ENCODE results near the gene ITPKB. TPM values are rescaled to one million over a fixed set of nuclear protein-coding genes. Genes with fewer than 3 reads are reported as not detected.

The ITPKB gene
- total and polyA plus RNA-seq, 7 donors = 1.4 to 80.9 (median 52.4) TPM

DNA sequence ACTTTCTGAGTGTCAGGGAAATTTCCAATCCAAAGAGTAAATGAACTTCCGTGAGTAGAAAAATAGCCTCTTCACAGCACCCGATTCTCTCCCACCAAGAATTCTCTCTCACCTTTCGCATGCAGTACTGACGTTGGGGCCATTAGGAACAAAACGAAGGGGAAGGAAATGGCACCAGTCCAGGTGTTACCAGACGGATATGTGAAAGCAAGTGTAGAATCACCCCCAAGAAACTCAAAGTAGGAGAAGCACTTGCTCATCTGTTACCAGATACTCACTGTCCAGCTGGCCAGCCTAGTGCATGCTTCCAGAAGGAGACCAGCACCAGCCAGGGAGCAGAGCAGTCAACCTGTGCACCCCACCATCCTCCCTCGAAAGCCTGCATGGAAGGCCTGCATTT, 55.1 kb downstream of the ITPKB start:
- Histone ChIP-seq H3K27ac (peak overlapping the region in 1 of 4 donors; percentile 90), H3K4me3 (no peak overlapping the region), H3K4me1 (peaks cover 0 to 100% (median 94%) of the 10 kb centered on the region in 4 donors), H3K27me3 (no peaks in the 10 kb centered on the region), H3K9me3 (no peaks in the 10 kb centered on the region), H3K36me3 (no peaks in the 10 kb centered on the region)
- peak; percentile 52 for DNase-seq
- intact Hi-C loops (cut with DNase I) = no loop called here
- WGBS, 2 donors = 77 to 94% methylated on average over 7 of the region's 7 CpGs
- TF ChIP-seq CTCF (IDR thresholded peaks at IDR 0.05) (no peak), POLR2A (IDR thresholded peaks at IDR 0.05) (no peak), EP300 (IDR thresholded peaks at IDR 0.05) (no peak), POLR2AphosphoS5 (IDR thresholded peaks at IDR 0.05) (no peak)

- H3K9me3 ChIP-seq = no peaks in the 10 kb centered on the region
- peak overlapping the region in 1 of 4 donors; percentile 90 for H3K27ac ChIP-seq
- H3K27me3 ChIP-seq = no peaks in the 10 kb centered on the region
- no peak for TF ChIP-seq POLR2A (IDR thresholded peaks at IDR 0.05)
- no peak for TF ChIP-seq POLR2AphosphoS5 (IDR thresholded peaks at IDR 0.05)
- TF ChIP-seq CTCF (IDR thresholded peaks at IDR 0.05) = no peak
- no peak for TF ChIP-seq EP300 (IDR thresholded peaks at IDR 0.05)
- intact Hi-C loops (cut with DNase I) = no loop called here
- peak; percentile 57 for DNase-seq
- 79 to 89% methylated on average over 9 of the region's 9 CpGs for WGBS, 2 donors
- H3K36me3 ChIP-seq = no peaks in the 10 kb centered on the region
- no peak overlapping the region for H3K4me3 ChIP-seq
- peaks cover 0 to 100% (median 89%) of the 10 kb centered on the region in 4 donors for H3K4me1 ChIP-seq
Observed at GRCh38 chr1:226682871-226683814, 55.9 kb downstream of the ITPKB start.

- DNase-seq = peak; percentile 58
- Histone ChIP-seq H3K27me3 (no peaks in the 10 kb centered on the region), H3K36me3 (no peaks in the 10 kb centered on the region), H3K4me1 (peaks cover 0 to 100% (median 83%) of the 10 kb centered on the region in 4 donors), H3K9me3 (no peaks in the 10 kb centered on the region), H3K27ac (peak overlapping the region in 1 of 4 donors; percentile 90), H3K4me3 (no peak overlapping the region)
- intact Hi-C loops (cut with DNase I) = no loop called here
- 80 to 82% methylated on average over 4 of the region's 4 CpGs for WGBS, 2 donors
- TF ChIP-seq EP300 (IDR thresholded peaks at IDR 0.05) (no peak), POLR2A (IDR thresholded peaks at IDR 0.05) (no peak), POLR2AphosphoS5 (IDR thresholded peaks at IDR 0.05) (no peak), CTCF (IDR thresholded peaks at IDR 0.05) (no peak)
Observed at GRCh38 chr1:226681652-226682493, 57.2 kb downstream of the ITPKB start.

- DNase-seq = peak; percentile 61
- intact Hi-C loops (cut with DNase I) = no loop called here
- TF ChIP-seq CTCF (IDR thresholded peaks at IDR 0.05) (no peak), EP300 (IDR thresholded peaks at IDR 0.05) (no peak), POLR2AphosphoS5 (IDR thresholded peaks at IDR 0.05) (no peak), POLR2A (IDR thresholded peaks at IDR 0.05) (no peak)
- 77 to 81% methylated on average over 5 of the region's 5 CpGs for WGBS, 2 donors
- Histone ChIP-seq H3K9me3 (no peaks in the 10 kb centered on the region), H3K27me3 (no peaks in the 10 kb centered on the region), H3K4me1 (peaks cover 0 to 100% (median 77%) of the 10 kb centered on the region in 4 donors), H3K27ac (peak overlapping the region in 1 of 4 donors; percentile 90), H3K4me3 (peak overlapping the region in 3 of 4 donors; percentile 40 to 46 (median 45)), H3K36me3 (no peaks in the 10 kb centered on the region)
Observed at GRCh38 chr1:226680653-226681052, 58.4 kb downstream of the ITPKB start.
